ENCODE results near the gene CCDC27. TPM values are rescaled to one million over a fixed set of nuclear protein-coding genes. Genes with fewer than 3 reads are reported as not detected.
A peak's percentile ranks its signal among the peaks of the same experiment; 100 is the strongest.

Gene CCDC27
- total RNA-seq, 3 donors from 2014 or later: not detected

- H3K36me3 ChIP-seq (ENCODE audit: low read depth): no peaks in the 10 kb centered on the region
- no peak for DNase-seq
- TF ChIP-seq, protein P1, sequence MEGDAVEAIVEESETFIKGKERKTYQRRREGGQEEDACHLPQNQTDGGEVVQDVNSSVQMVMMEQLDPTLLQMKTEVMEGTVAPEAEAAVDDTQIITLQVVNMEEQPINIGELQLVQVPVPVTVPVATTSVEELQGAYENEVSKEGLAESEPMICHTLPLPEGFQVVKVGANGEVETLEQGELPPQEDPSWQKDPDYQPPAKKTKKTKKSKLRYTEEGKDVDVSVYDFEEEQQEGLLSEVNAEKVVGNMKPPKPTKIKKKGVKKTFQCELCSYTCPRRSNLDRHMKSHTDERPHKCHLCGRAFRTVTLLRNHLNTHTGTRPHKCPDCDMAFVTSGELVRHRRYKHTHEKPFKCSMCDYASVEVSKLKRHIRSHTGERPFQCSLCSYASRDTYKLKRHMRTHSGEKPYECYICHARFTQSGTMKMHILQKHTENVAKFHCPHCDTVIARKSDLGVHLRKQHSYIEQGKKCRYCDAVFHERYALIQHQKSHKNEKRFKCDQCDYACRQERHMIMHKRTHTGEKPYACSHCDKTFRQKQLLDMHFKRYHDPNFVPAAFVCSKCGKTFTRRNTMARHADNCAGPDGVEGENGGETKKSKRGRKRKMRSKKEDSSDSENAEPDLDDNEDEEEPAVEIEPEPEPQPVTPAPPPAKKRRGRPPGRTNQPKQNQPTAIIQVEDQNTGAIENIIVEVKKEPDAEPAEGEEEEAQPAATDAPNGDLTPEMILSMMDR (IDR thresholded peaks at IDR 0.05): no peak
- H3K9me3 ChIP-seq: no peaks in the 10 kb centered on the region
- intact Hi-C loops (cut with DNase I, micrococcal nuclease): no loop called here
- no peak overlapping the region for H3K4me3 ChIP-seq
- no peak for ATAC-seq
- peaks cover 7% of the 10 kb centered on the region for H3K4me1 ChIP-seq (ENCODE audit: low read depth)
Observed at GRCh38 chr1:3745071-3745470, 7.2 kb upstream of the CCDC27 start.

DNA sequence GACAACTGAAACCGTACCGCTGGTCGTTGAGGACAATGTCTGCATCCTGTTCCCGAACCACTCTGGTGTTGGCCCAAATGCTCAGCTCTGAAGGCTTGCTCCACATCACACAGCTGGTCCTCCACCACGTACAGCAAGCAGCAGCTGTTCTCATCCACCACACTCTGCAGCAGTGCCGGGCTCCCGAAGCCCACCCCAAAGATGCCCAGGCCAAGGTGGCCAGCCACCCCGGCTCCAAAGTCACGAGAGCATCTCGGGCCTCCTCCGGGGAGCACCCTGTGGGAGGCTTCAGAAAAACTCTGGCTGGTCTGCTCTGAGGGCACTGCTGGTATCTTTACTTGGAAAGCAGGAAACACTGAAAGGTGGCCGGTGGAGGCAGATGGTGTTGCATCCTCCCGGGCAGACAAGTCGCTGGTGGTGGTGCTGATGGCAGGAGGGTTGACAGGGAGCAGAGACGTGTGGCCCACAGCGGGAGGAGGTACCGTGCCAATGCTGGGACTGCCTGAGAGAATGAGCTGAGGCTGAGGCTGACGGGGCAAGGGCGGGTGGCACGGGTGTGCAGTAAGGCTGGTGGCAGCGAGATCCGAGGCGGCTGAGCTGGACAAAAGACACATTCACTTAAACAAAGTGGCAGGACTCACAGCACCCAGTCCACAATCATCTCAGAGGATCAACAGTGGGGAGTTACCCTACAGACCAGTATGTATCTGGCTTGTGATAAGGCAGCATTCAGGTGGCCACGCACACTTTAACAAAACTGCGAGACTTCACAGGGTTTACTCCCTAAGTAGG is 6.5 kb upstream of the CCDC27 start:
- H3K4me1 ChIP-seq (ENCODE audit: low read depth): peaks cover 7% of the 10 kb centered on the region
- peak in 1 of 3 donors; percentile 44 for DNase-seq
- no peaks in the 10 kb centered on the region for H3K36me3 ChIP-seq (ENCODE audit: low read depth)
- ATAC-seq: no peak
- no peak overlapping the region for H3K4me3 ChIP-seq
- no peaks in the 10 kb centered on the region for H3K9me3 ChIP-seq
- intact Hi-C loops (cut with DNase I, micrococcal nuclease): no loop called here
- TF ChIP-seq, protein P1 (IDR thresholded peaks at IDR 0.05): no peak

DNA sequence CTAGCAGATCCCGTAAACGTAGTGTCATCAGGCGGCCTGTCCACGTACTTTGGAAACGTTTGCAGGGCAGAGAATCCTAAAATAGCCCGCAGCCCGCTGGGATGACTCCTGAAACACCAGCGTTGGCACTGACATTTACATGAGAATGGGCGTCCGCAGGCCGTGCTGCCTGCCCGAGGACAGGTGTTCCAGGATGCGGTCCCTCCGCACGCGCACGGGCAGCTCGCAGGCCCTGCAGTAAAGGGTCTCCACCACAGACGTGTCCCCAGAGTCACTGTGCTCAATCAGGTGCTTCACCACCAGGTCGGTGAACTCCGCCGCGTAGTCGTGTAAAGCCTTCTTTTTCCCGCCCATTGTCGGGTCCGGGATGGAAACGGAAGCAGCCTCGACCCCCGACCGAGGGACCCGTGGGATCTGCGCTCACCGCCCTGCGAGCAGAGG is 5.8 kb upstream of the CCDC27 start:
- TF ChIP-seq, protein P1 (IDR thresholded peaks at IDR 0.05): no peak
- no peaks in the 10 kb centered on the region for H3K9me3 ChIP-seq
- peaks cover 7% of the 10 kb centered on the region for H3K4me1 ChIP-seq (ENCODE audit: low read depth)
- no peak overlapping the region for H3K4me3 ChIP-seq
- H3K36me3 ChIP-seq (ENCODE audit: low read depth): no peaks in the 10 kb centered on the region
- ATAC-seq: no peak
- DNase-seq: peak in 1 of 3 donors; percentile 50
- intact Hi-C loops (cut with DNase I, micrococcal nuclease): no loop called here

GRCh38 chr1:3746830-3747521 is 5.3 kb upstream of the CCDC27 start:
- intact Hi-C loops (cut with DNase I, micrococcal nuclease): no loop called here
- H3K4me1 ChIP-seq (ENCODE audit: low read depth): peaks cover 7% of the 10 kb centered on the region
- peak; percentile 95 for ATAC-seq

GRCh38 chr1:3747522-3747848 is 4.8 kb upstream of the CCDC27 start:
- Histone ChIP-seq H3K36me3 (ENCODE audit: low read depth) (no peaks in the 10 kb centered on the region), H3K9me3 (no peaks in the 10 kb centered on the region), H3K4me1 (ENCODE audit: low read depth) (peaks cover 7% of the 10 kb centered on the region), H3K4me3 (peak overlapping the region; percentile 30)
- DNase-seq (no peak), ATAC-seq (no peak)
- intact Hi-C loops (cut with DNase I, micrococcal nuclease): no loop called here
- TF ChIP-seq, protein P1 (IDR thresholded peaks at IDR 0.05): no peak

More at GRCh38 chr1:3746830-3747521, 5.3 kb upstream of the CCDC27 start:
- Histone ChIP-seq H3K9me3 (no peaks in the 10 kb centered on the region), H3K36me3 (ENCODE audit: low read depth) (no peaks in the 10 kb centered on the region), H3K4me3 (peak overlapping the region; percentile 30)
- TF ChIP-seq, protein P1 (IDR thresholded peaks at IDR 0.05): no peak
- DNase-seq: peak; percentile 89 to 92 (median 91)
